GM19025 (cell line): ENCODE data around the gene SLC13A1.
"Not testable (repeated sequence)": the region's sequence is repeated elsewhere in the genome, so short reads cannot be mapped to it uniquely, and the experiment has no call there.

ENCODE experiments used
- ATAC-seq: cut with Tn5 transposase; IDR thresholded peaks from one replicate; pipeline ENCODE4 v1.9.1; 2021; ENCODE audit warnings: mild to moderate bottlenecking, low read depth, moderate library complexity; ENCODE audit not compliant: unreplicated experiment

Gene SLC13A1

DNA sequence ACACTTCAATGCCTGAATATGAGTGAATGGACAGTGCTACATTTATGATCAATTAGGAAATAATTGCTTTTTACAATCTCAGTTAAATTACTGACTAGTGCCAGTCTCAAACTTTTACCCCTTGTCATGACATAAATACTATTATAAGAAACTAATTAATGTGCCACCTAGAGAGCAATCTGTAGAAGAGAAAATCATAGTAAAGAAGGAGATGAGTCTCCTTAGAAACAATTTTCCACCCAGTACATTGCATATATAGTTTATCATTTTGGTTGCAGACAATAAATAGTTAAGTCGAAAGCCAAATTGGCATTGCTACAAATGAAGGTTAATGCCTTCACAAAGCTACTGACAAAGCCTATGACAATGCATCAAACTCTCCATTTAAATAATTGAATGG lies 68.6 kb downstream of the SLC13A1 start:
- no peak for ATAC-seq

GRCh38 chr7:123126691-123127090 lies 73.1 kb downstream of the SLC13A1 start:
- no peak for ATAC-seq

DNA sequence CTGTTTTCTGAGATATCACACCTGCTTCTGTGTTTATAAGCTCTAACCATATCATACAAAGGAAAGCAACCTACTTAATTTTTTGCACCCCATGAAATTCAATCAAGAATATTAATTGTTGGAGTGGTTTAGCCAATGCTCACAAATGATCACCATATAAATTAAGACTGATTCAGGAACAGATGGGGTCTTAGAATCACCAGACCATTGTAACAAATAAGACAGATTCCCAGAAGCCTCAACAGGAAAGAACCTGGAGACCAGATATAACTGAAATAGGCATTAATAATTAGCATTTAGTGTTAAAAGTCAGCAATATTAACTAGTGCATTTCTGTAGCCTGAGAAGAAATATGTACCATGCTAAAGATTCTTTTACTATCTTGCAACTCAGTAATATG lies 73.6 kb downstream of the SLC13A1 start:
- no peak for ATAC-seq

DNA sequence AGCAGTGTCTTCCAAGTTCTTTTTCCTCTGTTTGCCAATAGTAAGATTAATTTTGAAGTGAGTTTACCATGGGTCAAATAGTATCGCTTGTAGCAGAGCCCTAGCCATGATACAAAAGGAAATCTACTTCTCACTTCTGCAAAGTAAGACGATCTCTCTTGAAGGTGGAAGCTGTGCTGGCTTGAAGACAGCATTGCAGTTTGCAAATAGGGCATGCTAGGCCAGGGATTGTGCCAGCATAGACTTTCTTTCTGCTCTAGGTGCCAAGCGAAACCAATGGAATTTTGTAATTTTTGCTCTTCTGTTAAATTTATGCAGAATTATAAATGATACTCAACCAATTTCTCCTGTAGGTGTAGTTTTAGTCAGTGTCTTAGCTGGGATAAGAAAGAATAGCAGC lies 74.5 kb downstream of the SLC13A1 start:
- no peak for ATAC-seq

DNA sequence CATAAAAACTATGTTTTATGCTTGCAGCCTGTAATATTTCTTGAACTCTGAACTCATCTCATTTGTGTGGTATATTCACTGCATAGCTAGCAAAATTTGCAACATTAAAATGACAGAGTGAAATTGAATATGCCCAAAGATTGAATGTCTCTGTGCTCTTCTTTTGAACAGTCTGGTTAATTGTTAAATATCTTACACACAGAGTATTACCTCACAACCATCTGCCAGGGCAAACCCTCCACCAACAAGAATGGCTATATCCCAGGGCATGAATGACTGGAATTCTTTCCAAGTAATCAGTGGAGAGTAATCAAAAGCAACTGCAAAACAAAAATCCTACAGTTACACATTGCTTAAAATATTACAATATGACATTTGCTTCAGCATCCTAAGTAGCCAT lies 76.9 kb downstream of the SLC13A1 start:
- ATAC-seq: no peak

DNA sequence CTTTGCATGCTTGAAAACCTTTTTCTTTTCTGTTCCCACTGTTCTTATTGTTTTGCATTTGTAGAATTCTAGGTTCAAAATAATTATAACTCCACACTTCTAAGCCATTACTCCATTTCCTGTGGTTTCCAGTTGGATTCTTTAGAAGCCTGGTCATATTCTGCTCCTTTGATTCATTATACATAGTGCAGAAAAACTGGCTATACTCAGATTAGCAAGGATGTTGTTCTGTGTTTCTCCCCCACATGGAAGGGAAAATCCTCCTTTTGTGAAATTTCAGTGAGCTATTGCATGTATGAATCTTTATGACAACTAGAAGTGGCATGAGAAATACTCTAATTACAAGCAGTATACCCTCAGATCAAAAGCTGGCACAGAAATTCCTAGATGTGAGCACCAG lies 79.5 kb downstream of the SLC13A1 start:
- no peak for ATAC-seq

- no peak for ATAC-seq
These were observed 84.4 kb downstream of the SLC13A1 start for GRCh38 chr7:123115331-123115730.

DNA sequence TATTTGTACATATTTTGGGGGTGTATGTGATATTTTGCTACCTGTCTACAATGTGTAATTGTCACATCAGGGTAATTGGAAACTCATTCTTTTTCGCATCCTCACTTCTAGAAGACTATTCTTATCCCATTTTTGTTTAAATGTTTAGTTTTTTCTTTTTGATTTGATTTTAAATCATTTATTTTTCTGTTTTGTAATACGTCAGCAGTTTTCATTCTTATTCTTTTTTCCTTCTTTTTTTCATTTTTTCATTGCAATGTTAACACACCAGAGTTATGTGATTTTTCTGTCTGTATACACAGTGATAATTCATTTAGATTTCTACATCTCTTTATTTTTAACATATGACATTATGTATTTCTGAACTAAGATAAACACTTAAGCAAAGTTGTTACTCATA lies 85.5 kb downstream of the SLC13A1 start:
- ATAC-seq: no peak

DNA sequence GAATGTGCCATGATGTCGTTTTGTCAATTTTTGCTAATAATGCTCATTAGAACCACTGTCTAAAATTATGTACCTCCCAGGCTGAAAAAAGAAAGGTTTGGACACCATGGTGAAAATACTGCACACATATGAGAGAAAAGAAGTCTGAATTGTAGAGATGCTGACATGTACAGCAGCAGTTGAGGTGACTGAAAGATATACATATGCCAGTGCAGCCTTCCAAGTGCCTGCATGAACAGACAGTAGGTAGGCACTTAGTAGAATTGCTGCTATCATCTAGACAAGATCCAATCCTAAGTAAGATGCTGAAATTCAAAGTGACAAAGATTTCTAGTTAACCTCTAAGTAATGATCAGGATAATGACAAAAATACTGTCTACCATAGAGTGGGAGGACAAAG lies 86.9 kb downstream of the SLC13A1 start:
- no peak for ATAC-seq

DNA sequence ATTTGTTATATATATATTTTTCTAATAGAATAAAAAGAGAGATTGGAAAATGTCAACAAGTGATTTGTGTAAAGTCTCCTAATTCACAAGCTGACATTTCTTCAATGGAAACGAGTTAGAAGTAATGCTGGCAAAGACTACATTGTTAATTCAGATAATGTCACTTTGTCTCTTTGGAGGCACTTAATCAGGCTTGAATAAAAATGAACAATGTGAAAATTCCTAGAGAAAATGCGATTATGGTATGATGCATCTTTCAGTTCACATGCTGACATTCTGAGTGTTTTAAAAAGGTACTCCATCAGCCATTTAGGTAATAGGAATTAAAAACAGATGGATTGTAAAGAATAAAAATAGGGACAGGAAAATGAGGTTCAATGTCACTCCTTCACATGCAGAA lies 100.1 kb downstream of the SLC13A1 start:
- ATAC-seq: no peak

DNA sequence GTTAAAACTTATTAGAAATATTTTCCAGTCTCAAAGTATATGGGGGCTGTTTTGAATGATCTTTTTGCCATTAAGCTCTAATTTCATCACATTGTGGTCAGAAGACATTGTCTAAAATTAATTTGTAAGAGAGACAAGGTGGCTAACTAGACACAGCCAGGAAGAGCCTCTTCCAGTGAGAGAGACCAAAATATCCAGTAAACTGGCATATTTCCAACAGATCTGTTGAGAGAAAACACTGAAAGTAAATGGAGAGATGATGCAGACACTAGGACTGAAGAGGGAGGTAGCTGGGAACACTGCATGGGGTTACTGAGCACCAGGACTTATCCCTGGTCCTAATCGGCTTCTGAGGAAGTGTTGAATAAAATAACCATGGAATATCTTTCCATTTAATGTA lies 102.8 kb downstream of the SLC13A1 start:
- no peak for ATAC-seq

GRCh38 chr7:123096434-123096833 lies 103.3 kb downstream of the SLC13A1 start:
- no peak for ATAC-seq

DNA sequence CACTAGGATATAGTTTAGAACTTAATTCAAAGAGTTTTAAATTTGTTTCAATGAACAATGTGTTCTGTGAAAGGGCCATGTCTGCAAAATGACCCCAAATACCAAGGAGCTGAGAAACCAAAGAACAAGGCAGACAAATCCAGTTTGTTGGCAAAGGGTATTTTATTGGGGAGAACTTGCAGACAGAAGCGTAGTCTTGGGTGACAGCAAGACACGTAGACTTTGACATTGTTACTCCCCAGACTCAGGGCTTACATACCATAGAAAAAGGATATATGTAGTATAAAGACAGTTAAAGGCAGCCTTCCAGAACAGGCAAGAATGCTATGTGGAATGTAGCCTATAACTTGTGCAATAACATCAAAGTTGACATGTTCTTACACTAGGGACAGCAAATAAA lies 109.3 kb downstream of the SLC13A1 start:
- no peak for ATAC-seq

DNA sequence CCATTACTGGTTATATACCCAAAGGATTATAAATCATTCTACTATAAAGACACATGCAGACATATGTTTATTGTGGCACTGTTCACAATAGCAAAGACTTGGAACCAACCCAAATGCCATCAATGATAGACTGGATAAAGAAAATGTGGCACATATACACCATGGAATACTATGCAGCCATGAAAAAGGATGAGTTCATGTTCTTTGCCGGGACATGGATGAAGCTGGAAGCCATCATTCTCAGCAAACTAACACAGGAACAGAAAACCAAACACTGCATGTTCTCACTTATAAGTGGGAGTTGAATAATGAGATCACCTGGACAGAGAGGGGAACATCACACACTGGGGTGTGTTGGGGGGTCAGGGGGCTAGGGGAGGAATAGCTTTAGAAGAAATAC lies 112.9 kb downstream of the SLC13A1 start:
- not testable (repeated sequence) for ATAC-seq

DNA sequence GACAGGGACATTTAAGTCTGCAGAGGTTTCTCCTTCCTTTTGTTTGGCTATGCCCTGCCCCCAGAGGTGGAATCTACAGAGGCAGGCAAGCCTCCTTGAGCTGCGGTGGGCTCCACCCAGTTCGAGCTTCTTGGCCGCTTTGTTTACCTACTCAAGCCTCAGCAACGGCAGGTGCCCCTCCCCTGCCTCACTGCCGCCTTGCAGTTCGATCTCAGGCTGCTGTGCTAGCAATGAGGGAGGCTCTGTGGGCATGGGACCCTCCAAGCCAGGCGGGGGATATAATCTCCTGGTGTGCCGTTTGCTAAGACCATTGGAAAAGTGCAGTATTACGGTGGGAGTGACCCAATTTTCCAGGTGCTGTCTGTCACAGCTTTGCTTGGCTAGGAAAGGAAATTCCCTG lies 114.9 kb downstream of the SLC13A1 start:
- ATAC-seq: not testable (repeated sequence)

DNA sequence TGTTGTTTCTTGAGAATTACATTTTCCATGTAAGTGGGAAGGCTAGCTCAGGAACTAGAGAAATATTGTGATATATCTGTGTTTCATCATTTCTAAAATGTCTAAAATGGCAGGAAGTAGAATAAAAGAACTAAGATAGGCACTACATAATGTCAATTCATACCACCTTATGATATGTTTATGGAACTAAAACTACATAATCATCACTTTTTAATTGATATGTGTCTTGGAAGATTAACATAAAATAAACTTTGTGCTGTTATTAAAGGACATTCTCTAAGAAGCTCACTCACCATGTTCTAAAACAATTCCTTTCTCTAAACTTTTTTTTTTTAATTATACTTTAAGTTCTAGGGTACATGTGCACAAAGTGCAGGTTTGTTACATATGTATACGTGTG lies 120.7 kb downstream of the SLC13A1 start:
- ATAC-seq: no peak

DNA sequence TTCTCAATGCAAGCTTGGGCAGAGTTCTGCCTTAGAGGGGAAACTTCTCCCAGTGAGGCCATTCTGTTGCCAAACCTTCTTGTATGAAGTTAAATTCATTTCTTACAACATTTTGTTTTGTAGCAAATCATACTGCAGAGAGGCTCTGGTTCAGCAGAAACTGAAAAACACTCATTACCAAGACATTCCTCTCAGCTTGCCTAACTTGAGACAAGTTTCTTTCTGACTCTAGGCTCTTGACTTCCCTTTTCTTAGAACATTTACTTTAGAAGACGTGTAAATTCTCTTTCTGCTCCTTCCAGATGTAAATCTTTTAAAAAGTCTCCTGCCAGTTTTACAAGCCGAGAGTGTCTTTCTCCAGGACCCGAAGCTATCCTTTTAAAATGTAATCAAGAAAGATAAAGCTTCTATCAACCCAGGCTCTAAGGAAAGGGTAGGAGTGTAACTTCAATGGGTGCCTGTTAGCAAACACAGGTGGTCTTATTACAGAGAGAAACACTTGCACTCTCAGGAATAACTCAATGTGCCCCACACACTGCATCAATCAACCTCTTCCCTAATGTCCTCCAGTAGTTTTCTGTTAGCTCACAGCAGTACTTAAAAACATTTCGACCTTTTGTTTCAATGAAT lies 123.8 kb downstream of the SLC13A1 start:
- ATAC-seq: no peak

DNA sequence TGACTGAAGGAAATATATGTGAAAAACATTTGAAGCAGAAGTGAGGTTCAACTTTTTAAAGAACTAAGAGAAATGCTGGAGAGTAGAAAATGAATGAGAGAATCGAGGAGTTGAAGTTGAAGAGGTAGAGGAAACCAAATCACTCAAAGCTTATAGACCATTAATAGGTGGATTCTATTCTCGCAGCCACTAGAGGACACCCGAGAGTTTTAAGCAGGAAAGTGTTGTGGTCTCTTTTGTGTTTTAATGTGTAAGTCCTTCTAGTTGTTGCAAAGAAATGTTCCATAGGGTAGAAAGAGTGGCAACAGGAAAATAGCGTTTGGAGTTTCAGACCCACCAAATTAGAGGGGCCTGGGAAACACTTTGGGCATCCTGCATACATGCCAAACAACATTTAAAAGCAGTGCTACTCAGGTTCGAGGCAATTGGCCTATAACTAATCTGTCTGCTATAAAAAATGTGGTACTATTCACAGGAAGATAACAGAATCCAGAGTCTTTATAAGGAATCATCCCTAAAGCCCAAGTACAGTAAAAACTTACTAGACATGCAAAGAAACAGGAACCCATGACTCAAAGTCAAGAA lies 129.0 kb downstream of the SLC13A1 start:
- ATAC-seq: no peak

DNA sequence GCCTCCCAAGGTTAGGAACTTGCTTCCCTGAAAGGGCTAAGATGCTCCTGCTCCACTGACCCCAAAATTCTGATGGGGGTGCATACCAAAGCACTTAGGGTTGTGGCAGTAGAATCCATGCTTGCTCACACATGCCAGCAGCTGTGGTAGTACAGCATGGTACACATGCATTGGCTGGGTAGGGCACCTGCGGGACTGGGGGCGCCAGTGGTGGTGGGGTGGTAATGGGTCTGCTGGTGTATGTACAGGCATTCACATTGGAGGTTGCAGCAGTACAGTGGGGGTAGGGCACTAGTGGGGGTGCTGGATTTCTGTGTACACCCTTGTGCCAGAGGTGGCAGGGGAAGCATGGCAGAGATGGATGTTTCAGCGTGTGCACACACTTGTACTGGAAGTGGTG lies 132.0 kb downstream of the SLC13A1 start:
- ATAC-seq: no peak
